GM23248 (cell line): ENCODE data around the gene OR2T12. TPM values are rescaled to one million over a fixed set of nuclear protein-coding genes. Genes with fewer than 3 reads are reported as not detected.

ENCODE experiments used
- DNase-seq: peaks from one replicate; pipeline ENCODE4 v3.0.0-alpha.2; 2015
- H2AFZ ChIP-seq: fragments of 200-600 bp; sonication (generic); 2 replicates; pipeline ENCODE4 v1.6.1; 2016; ENCODE audit warnings: antibody characterized with exemption
- H3F3A ChIP-seq: fragments of 200-600 bp; sonication (generic); 2 replicates; pipeline ENCODE4 v1.6.1; 2016; ENCODE audit warnings: mild to moderate bottlenecking, antibody characterized with exemption, mixed run types; ENCODE audit not compliant: insufficient read depth
- H3K27ac ChIP-seq: fragments of 200-600 bp; sonication (generic); 2 replicates; pipeline ENCODE4 v1.5.1; 2016; ENCODE audit warnings: mild to moderate bottlenecking
- H3K27me3 ChIP-seq: fragments of 200-600 bp; sonication (generic); replicated peaks from 2 replicates; pipeline ENCODE4 v1.6.1; 2016; ENCODE audit warnings: mild to moderate bottlenecking; ENCODE audit not compliant: insufficient read depth
- H3K36me3 ChIP-seq: fragments of 200-600 bp; sonication (generic); 2 replicates; pipeline ENCODE4 v1.6.1; 2016; ENCODE audit warnings: low read depth, mild to moderate bottlenecking
- H3K4me1 ChIP-seq: fragments of 200-600 bp; sonication (generic); 2 replicates; pipeline ENCODE4 v1.6.1; 2016; ENCODE audit warnings: mild to moderate bottlenecking; ENCODE audit not compliant: insufficient read depth
- H3K4me2 ChIP-seq: fragments of 200-600 bp; sonication (generic); one replicate; pipeline ENCODE4 v1.6.1; 2016; ENCODE audit warnings: mild to moderate bottlenecking; ENCODE audit not compliant: unreplicated experiment
- H3K4me3 ChIP-seq: fragments of 200-600 bp; sonication (generic); 2 replicates; pipeline ENCODE4 v1.5.1; 2016; ENCODE audit warnings: mild to moderate bottlenecking
- H3K79me2 ChIP-seq: fragments of 200-600 bp; sonication (generic); 2 replicates; pipeline ENCODE4 v1.6.1; 2016; ENCODE audit warnings: mild to moderate bottlenecking; ENCODE audit not compliant: insufficient read depth
- H3K9ac ChIP-seq: fragments of 200-600 bp; sonication (generic); 2 replicates; pipeline ENCODE4 v1.6.1; 2016; ENCODE audit warnings: mild to moderate bottlenecking
- H3K9me2 ChIP-seq: fragments of 200-600 bp; sonication (generic); 2 replicates; pipeline ENCODE4 v1.6.1; 2016; ENCODE audit warnings: mixed run types, mild to moderate bottlenecking, moderate library complexity; ENCODE audit not compliant: insufficient read depth
- H3K9me3 ChIP-seq: fragments of 200-600 bp; sonication (generic); one replicate; pipeline ENCODE4 v1.6.1; 2017; ENCODE audit warnings: low read depth
- H4K20me1 ChIP-seq: fragments of 200-600 bp; sonication (generic); 2 replicates; pipeline ENCODE4 v1.6.0; 2016; ENCODE audit not compliant: insufficient read depth
- EZH2 ChIP-seq: fragments of 200-600 bp; sonication (generic); IDR thresholded peaks from 2 replicates; pipeline ENCODE4 v1.6.1; 2018; ENCODE audit warnings: antibody characterized with exemption, mild to moderate bottlenecking; ENCODE audit not compliant: insufficient read depth, poor library complexity, severe bottlenecking
- EZH2phosphoT487 ChIP-seq: fragments of 200-600 bp; sonication (generic); IDR thresholded peaks from 2 replicates; pipeline ENCODE4 v1.6.1; 2018; ENCODE audit warnings: antibody characterized with exemption, moderate library complexity, mild to moderate bottlenecking, low read depth; ENCODE audit not compliant: insufficient read depth
- WGBS, 2 experiments: methylation state at CpG; one replicate each; pipeline ENCODE4 v1.1.6; 2015 to 2017; ENCODE audit warnings: low lambda C conversion rate in 2 of 2, low coverage in 1 of 2; ENCODE audit errors: missing lambda C conversion rate in 2 of 2; 5-methylcytosine and 5-hydroxymethylcytosine counted together
- in situ Hi-C: fragments of 300-500 bp; cut with MboI; formaldehyde crosslinking; loops from 2 replicates; pipeline ENCODE4 v1.15.0; 2020
- polyA plus RNA-seq: library from polyadenylated mRNA; unstranded; fragments of >200 nt; fragmentation: Nextera tagmentation; extraction: Ambion mirVana; gene quantifications from 2 replicates; pipeline ENCODE4 v1.2.1, GENCODE V29; 2016
- total RNA-seq: library from RNA; depleted of rRNA; stranded (reverse); fragments of >200 nt; shearing (Covaris generic); gene quantifications from 2 replicates; pipeline ENCODE4 v1.2.3, GENCODE V29; 2014; rRNA removed

The OR2T12 gene, protein sequence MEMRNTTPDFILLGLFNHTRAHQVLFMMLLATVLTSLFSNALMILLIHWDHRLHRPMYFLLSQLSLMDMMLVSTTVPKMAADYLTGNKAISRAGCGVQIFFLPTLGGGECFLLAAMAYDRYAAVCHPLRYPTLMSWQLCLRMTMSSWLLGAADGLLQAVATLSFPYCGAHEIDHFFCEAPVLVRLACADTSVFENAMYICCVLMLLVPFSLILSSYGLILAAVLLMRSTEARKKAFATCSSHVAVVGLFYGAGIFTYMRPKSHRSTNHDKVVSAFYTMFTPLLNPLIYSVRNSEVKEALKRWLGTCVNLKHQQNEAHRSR
- total RNA-seq: not detected in 2 replicates
- not detected in 2 replicates for polyA plus RNA-seq

DNA sequence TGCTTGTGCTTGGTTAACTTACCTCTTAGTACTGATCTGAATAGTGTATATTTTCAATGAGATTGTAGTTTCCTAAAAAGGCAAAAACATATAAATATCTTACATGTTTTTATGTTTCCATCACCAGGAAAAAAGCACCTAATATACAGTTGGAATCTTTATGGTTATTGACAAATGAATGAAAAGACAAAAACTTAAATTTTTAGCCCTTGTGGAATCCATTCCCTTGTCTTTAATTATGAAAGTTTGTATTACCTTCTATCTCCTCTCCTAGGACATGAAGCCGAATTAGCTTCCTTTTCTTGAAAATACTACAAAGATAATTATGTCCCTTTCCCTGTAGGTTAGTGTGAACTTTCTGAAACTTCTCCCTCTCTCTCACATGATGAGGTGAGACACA lies at the start of gene OR2T12:
Gene OR2T12, minus strand, starts transcription at position 101 of the 400 bp plus-strand sequence. CDS start 7,846 bp downstream, outside the sequence.
- H3F3A ChIP-seq: no peaks in the 10 kb centered on the region
- H4K20me1 ChIP-seq: no peaks in the 10 kb centered on the region
- no peak for DNase-seq
- 27 to 36% methylated on average over 1 of the region's 1 CpG for WGBS, 2 experiments
- H3K4me2 ChIP-seq: no peak within 1 kb of the TSS
- no peak within 1 kb of the TSS for H3K27ac ChIP-seq
- H3K4me3 ChIP-seq: no peak within 1 kb of the TSS
- no peak within 1 kb of the TSS for H2AFZ ChIP-seq
- no peaks in the 10 kb centered on the region for H3K9me3 ChIP-seq
- no peaks in the 10 kb centered on the region for H3K79me2 ChIP-seq
- no peaks in the 10 kb centered on the region for H3K9me2 ChIP-seq
- no peak within 1 kb of the TSS for H3K9ac ChIP-seq
- no peaks in the 10 kb centered on the region for H3K36me3 ChIP-seq
- no peaks in the 10 kb centered on the region for H3K27me3 ChIP-seq
- in situ Hi-C loops: no loop called here
- no peak for TF ChIP-seq EZH2phosphoT487
- TF ChIP-seq EZH2: no peak
- no peaks in the 10 kb centered on the region for H3K4me1 ChIP-seq

DNA sequence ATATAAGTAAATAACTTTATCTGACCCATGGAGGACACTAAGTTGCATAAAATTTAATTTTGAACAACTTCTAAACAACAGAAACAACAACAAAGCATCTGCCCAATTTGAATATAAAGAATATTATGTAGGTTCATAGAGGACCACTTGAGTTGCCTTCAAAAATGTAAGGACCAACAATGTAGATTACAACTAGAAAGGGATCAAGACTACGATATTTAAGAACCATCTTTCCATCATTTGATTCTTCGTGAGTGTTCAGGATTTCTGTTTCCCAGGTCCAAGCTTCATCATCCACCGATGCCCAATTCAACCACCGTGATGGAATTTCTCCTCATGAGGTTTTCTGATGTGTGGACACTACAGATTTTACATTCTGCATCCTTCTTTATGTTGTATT lies 45.3 kb upstream of the OR2T12 start, which contains the start of gene OR14C36:
Gene OR14C36, plus strand, starts transcription at position 301 of the 400 bp plus-strand sequence. Its CDS starts 0 bp downstream, at position 301.
- 18 to 20% methylated on average over 4 of the region's 4 CpGs for WGBS, 2 experiments
- Histone ChIP-seq H3F3A (no peaks in the 10 kb centered on the region), H3K27me3 (no peaks in the 10 kb centered on the region), H3K4me1 (no peaks in the 10 kb centered on the region), H3K27ac (no peak within 1 kb of the TSS), H3K4me2 (no peak within 1 kb of the TSS), H2AFZ (no peak within 1 kb of the TSS), H3K79me2 (no peaks in the 10 kb centered on the region), H3K36me3 (no peaks in the 10 kb centered on the region), H3K4me3 (no peak within 1 kb of the TSS), H4K20me1 (no peaks in the 10 kb centered on the region), H3K9me3 (no peaks in the 10 kb centered on the region), H3K9me2 (no peaks in the 10 kb centered on the region), H3K9ac (no peak within 1 kb of the TSS)
- TF ChIP-seq EZH2: no peak
- no peak for TF ChIP-seq EZH2phosphoT487
- in situ Hi-C loops: no loop called here
- no peak for DNase-seq

DNA sequence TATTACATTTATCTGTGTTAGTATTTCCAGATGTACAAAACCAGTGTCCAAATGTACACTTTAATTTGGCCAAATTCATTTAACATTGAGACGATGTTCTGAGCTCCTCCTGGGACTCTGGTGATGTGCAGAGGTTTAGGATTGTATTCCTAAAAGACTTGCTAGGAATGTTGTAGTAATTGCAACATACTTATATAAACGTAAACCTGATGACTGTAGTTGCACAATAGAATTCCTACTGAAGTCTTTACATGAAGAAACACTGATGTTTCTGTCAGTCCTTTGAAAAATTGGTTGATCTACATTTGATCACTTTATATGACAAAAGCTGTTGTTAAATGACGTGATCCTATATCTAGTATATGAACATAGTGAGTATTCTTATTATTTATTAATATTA lies 40.2 kb upstream of the OR2T12 start:
- H3K4me2 ChIP-seq: no peak overlapping the region
- in situ Hi-C loops: no loop called here
- H3K27ac ChIP-seq: no peak overlapping the region
- no peak overlapping the region for H3K4me3 ChIP-seq
- H3K27me3 ChIP-seq: no peaks in the 10 kb centered on the region
- no peaks in the 10 kb centered on the region for H4K20me1 ChIP-seq
- H3K79me2 ChIP-seq: no peaks in the 10 kb centered on the region
- H3K9ac ChIP-seq: no peak overlapping the region
- no peak for TF ChIP-seq EZH2
- TF ChIP-seq EZH2phosphoT487: no peak
- H3K4me1 ChIP-seq: no peaks in the 10 kb centered on the region
- no peak overlapping the region for H2AFZ ChIP-seq
- 3 to 6% methylated on average over 3 of the region's 3 CpGs for WGBS, 2 experiments
- H3K36me3 ChIP-seq: no peaks in the 10 kb centered on the region
- H3K9me3 ChIP-seq: no peaks in the 10 kb centered on the region
- H3F3A ChIP-seq: no peaks in the 10 kb centered on the region
- no peak for DNase-seq
- H3K9me2 ChIP-seq: no peaks in the 10 kb centered on the region

DNA sequence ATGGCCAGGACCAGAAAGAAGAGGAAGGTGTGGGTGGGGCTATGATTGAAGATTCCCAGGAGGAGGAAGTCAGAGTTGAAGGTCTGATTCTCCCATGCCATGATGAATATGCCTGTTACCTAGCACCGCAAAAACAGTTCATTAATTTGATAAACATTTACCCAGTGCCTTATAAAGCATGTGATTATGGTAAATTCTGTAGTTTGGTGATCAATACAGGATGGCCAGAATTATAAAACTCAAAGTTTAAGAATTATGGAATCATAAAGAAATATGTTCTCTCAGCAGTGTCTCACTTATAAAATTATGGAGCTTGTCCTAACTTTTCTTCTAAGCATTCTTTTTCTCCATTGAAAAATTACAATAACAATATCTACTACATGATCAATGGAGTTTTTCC lies 21.2 kb upstream of the OR2T12 start, which contains the start of gene OR2M7:
Gene OR2M7, minus strand, starts transcription at position 101 of the 400 bp plus-strand sequence. Its CDS starts 0 bp downstream, at position 101.
- no peak within 1 kb of the TSS for H3K27ac ChIP-seq
- 25 to 58% methylated on average over 1 of the region's 1 CpG for WGBS, 2 experiments
- in situ Hi-C loops: no loop called here
- no peak for DNase-seq
- no peaks in the 10 kb centered on the region for H3K36me3 ChIP-seq
- no peaks in the 10 kb centered on the region for H3K79me2 ChIP-seq
- no peaks in the 10 kb centered on the region for H3F3A ChIP-seq
- no peaks in the 10 kb centered on the region for H3K9me2 ChIP-seq
- no peaks in the 10 kb centered on the region for H4K20me1 ChIP-seq
- no peak within 1 kb of the TSS for H3K4me3 ChIP-seq
- TF ChIP-seq EZH2phosphoT487 (no peak), EZH2 (no peak)
- H2AFZ ChIP-seq: no peak within 1 kb of the TSS
- H3K4me1 ChIP-seq: no peaks in the 10 kb centered on the region
- no peaks in the 10 kb centered on the region for H3K27me3 ChIP-seq
- no peaks in the 10 kb centered on the region for H3K9me3 ChIP-seq
- H3K4me2 ChIP-seq: no peak within 1 kb of the TSS
- no peak within 1 kb of the TSS for H3K9ac ChIP-seq
